ENCODE results near the gene PLA2G2F.

The PLA2G2F gene

DNA sequence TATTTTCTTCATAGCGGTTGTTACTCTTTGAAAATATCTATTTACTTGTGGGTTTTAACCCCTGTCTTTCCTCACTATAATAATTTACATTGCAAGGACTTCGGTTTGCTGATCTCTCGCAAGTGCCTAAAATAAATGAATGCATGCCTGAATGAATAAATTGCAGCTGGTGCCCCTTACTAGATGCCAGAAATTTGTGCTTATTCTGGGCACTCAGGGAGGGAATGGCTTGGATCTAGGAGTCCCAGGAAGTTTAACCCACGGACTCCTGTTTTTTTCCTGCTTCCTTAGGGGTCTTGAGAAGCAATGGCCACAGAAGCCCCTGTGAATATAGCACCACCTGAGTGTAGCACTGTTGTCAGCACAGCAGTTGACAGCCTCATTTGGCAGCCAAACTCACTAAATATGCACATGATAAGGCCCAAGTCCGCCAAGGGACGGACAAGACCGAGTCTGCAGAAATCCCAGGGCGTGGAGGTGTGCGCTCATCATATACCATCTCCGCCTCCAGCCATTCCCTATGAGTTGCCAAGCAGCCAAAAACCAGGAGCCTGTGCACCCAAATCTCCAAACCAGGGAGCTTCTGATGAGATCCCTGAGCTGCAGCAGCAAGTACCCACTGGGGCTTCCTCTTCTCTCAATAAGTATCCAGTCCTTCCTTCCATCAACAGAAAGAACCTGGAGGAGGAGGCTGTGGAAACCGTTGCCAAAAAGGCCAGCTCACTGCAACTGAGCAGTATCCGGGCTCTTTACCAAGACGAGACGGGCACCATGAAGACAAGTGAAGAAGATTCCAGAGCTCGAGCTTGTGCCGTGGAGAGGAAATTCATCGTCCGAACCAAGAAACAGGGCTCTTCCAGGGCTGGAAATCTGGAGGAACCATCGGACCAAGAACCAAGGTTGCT, 51.4 kb downstream of the PLA2G2F start:
- no peaks in the 10 kb centered on the region for H4K20me1 ChIP-seq (ENCODE audit: control insufficient read depth, insufficient read depth, low read depth, low read length)
- no peaks in the 10 kb centered on the region for H3K9me3 ChIP-seq (ENCODE audit: control insufficient read depth, insufficient read depth, low read length)
- H3K4me1 ChIP-seq (ENCODE audit: control insufficient read depth, low read length) = peaks cover 18% of the 10 kb centered on the region
- peaks cover 38% of the 10 kb centered on the region for H3K27me3 ChIP-seq (ENCODE audit: control insufficient read depth, low read length)
- H3K36me3 ChIP-seq (ENCODE audit: control insufficient read depth, low read length) = no peaks in the 10 kb centered on the region
- no peaks in the 10 kb centered on the region for H3K79me2 ChIP-seq (ENCODE audit: control insufficient read depth, low read length)
- H3K27ac ChIP-seq (ENCODE audit: low read depth, low read length) = no peak overlapping the region
- H3K9me2 ChIP-seq (replicated peaks; ENCODE audit: control insufficient read depth, low read length) = no peaks in the 10 kb centered on the region
- TF ChIP-seq, protein P1, sequence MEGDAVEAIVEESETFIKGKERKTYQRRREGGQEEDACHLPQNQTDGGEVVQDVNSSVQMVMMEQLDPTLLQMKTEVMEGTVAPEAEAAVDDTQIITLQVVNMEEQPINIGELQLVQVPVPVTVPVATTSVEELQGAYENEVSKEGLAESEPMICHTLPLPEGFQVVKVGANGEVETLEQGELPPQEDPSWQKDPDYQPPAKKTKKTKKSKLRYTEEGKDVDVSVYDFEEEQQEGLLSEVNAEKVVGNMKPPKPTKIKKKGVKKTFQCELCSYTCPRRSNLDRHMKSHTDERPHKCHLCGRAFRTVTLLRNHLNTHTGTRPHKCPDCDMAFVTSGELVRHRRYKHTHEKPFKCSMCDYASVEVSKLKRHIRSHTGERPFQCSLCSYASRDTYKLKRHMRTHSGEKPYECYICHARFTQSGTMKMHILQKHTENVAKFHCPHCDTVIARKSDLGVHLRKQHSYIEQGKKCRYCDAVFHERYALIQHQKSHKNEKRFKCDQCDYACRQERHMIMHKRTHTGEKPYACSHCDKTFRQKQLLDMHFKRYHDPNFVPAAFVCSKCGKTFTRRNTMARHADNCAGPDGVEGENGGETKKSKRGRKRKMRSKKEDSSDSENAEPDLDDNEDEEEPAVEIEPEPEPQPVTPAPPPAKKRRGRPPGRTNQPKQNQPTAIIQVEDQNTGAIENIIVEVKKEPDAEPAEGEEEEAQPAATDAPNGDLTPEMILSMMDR (IDR thresholded peaks at IDR 0.05; ENCODE audit: low read depth, low read length, poor library complexity, severe bottlenecking) = no peak
- no peak for TF ChIP-seq EZH2phosphoT487 (IDR thresholded peaks at IDR 0.05; ENCODE audit: borderline replicate concordance, low read length)
- no peaks in the 10 kb centered on the region for H3F3A ChIP-seq (ENCODE audit: control insufficient read depth, insufficient read depth)
- no peak overlapping the region for H3K4me3 ChIP-seq (ENCODE audit: low read length)
- no peak overlapping the region for H3K4me2 ChIP-seq (ENCODE audit: low read length)

DNA sequence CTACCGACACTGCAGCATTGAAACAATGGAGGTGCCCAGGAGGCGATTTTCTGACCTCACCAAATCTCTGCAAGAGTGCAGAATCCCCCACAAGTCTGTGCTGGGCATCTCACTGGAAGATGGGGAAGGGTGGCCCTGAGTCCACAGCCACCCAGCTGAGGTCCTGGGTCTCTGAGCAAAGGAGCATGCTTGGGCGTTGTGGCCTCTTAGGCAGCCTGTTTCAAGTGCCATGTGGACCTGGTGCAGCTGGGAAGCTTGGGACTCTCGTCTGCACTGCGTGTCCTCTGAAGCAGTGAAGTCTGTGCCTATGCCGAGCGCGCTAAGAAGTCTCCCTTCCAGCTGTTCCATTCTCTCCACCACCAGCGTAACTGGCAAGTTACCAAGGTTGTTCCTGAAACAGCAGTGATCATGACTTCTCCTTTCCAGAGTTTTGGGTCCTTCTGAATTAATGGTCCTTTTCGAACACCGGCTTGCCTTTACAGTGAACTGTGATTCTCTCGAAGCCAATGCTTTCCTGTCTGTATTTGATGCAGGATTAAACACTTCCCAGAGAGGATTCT, 52.2 kb downstream of the PLA2G2F start:
- TF ChIP-seq, protein P1 (IDR thresholded peaks at IDR 0.05; ENCODE audit: low read depth, low read length, poor library complexity, severe bottlenecking) = no peak
- TF ChIP-seq EZH2phosphoT487 (IDR thresholded peaks at IDR 0.05; ENCODE audit: borderline replicate concordance, low read length) = no peak
- H3K36me3 ChIP-seq (ENCODE audit: control insufficient read depth, low read length) = no peaks in the 10 kb centered on the region
- no peaks in the 10 kb centered on the region for H3F3A ChIP-seq (ENCODE audit: control insufficient read depth, insufficient read depth)
- H3K4me2 ChIP-seq (ENCODE audit: low read length) = no peak overlapping the region
- H3K4me3 ChIP-seq (ENCODE audit: low read length) = no peak overlapping the region
- no peaks in the 10 kb centered on the region for H3K9me2 ChIP-seq (replicated peaks; ENCODE audit: control insufficient read depth, low read length)
- H3K27ac ChIP-seq (ENCODE audit: low read depth, low read length) = no peak overlapping the region
- peaks cover 37% of the 10 kb centered on the region for H3K27me3 ChIP-seq (ENCODE audit: control insufficient read depth, low read length)
- no peaks in the 10 kb centered on the region for H3K9me3 ChIP-seq (ENCODE audit: control insufficient read depth, insufficient read depth, low read length)
- H3K4me1 ChIP-seq (ENCODE audit: control insufficient read depth, low read length) = peaks cover 11% of the 10 kb centered on the region
- no peaks in the 10 kb centered on the region for H3K79me2 ChIP-seq (ENCODE audit: control insufficient read depth, low read length)
- H4K20me1 ChIP-seq (ENCODE audit: control insufficient read depth, insufficient read depth, low read depth, low read length) = no peaks in the 10 kb centered on the region

DNA sequence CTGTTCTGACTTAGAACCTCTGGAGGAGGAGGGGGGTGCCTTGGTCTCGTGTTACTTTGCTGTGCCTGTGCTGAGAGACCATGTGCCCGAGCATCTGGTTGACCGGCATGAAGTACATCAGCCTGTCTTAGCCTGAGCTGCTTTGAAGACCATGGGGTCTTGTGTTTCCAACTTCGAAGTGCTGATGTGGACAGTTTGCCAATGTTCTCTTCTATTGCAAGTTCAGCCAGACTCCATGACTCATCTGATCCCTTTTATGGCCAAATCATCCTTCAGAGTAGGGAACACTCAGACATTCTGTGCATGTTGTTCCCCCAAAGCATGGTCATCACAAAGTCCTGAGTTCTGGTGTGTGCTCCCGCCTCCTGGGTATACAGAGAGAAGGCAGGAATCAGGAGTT, 53.2 kb downstream of the PLA2G2F start:
- Histone ChIP-seq H3K27ac (ENCODE audit: low read depth, low read length) (no peak overlapping the region), H3K4me1 (ENCODE audit: control insufficient read depth, low read length) (peaks cover 9% of the 10 kb centered on the region), H3K9me3 (ENCODE audit: control insufficient read depth, insufficient read depth, low read length) (no peaks in the 10 kb centered on the region), H3K9me2 (replicated peaks; ENCODE audit: control insufficient read depth, low read length) (no peaks in the 10 kb centered on the region), H3K4me2 (ENCODE audit: low read length) (no peak overlapping the region), H3K36me3 (ENCODE audit: control insufficient read depth, low read length) (no peaks in the 10 kb centered on the region), H3K79me2 (ENCODE audit: control insufficient read depth, low read length) (no peaks in the 10 kb centered on the region), H3K27me3 (ENCODE audit: control insufficient read depth, low read length) (peaks cover 34% of the 10 kb centered on the region), H3K4me3 (ENCODE audit: low read length) (no peak overlapping the region), H3F3A (ENCODE audit: control insufficient read depth, insufficient read depth) (no peaks in the 10 kb centered on the region), H4K20me1 (ENCODE audit: control insufficient read depth, insufficient read depth, low read depth, low read length) (no peaks in the 10 kb centered on the region)
- no peak for TF ChIP-seq EZH2phosphoT487 (IDR thresholded peaks at IDR 0.05; ENCODE audit: borderline replicate concordance, low read length)
- TF ChIP-seq, protein P1 (IDR thresholded peaks at IDR 0.05; ENCODE audit: low read depth, low read length, poor library complexity, severe bottlenecking) = no peak
